ENCODE data around the gene SAMHD1. TPM values are rescaled to one million over a fixed set of nuclear protein-coding genes. Genes with fewer than 3 reads are reported as not detected.

The SAMHD1 gene
- total and polyA plus RNA-seq, 2 of the 13 experiments (the other 11 are each of a cell fraction or from before 2014, with no cell fraction given) = 16.9 to 43.5 TPM

DNA sequence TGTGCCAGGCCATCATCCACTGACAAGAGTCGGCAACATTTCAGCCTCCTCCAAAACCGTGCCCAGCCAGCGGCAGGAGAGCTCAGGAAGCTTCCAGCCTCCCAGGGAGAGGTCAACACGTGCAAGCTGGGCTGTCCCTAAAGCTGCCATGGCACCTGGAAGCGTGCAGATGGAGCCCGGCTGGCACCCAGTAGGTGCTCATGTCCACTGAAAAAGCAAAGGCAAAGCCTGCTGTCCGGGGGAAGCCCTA, 90.0 kb downstream of the SAMHD1 start:
- H3K4me2 ChIP-seq (ENCODE audit: low read depth, low read length) = peak overlapping the region; percentile 84
- CTCF ChIA-PET (ENCODE audit: low intra/inter-chr PET ratio, low total read pairs) = no interaction called here
- H2AFZ ChIP-seq (ENCODE audit: low read length) = no peak overlapping the region
- peaks cover 22% of the 10 kb centered on the region for H3K79me2 ChIP-seq (ENCODE audit: insufficient read depth, low read length)
- FAIRE-seq (no peak), ATAC-seq (no peak), DNase-seq (ENCODE audit: low spot score) (no peak)
- peak overlapping the region; percentile 1 for H3K27ac ChIP-seq (ENCODE audit: extremely low read length, insufficient read depth, low read length)
- no peaks in the 10 kb centered on the region for H4K20me1 ChIP-seq (ENCODE audit: insufficient read depth, low read length)
- 41% methylated on average over 7 of the region's 7 CpGs for WGBS (ENCODE audit: low lambda C conversion rate)
- H3K4me3 ChIP-seq (replicated peaks in 1 of 3; ENCODE audit: insufficient read depth in 1 of 3, low read depth in 2 of 3, low read length in 3 of 3) = peak overlapping the region; percentile 68 to 86 (median 73); a peak in 5 of 6 replicates
- peak overlapping the region; percentile 68 for H3K9ac ChIP-seq (ENCODE audit: insufficient read depth, low read depth, low read length)
- peaks cover 1 to 12% of the 10 kb centered on the region in 2 experiments; a peak in 1 of 5 replicates for H3K27me3 ChIP-seq (ENCODE audit: control insufficient read depth in 1 of 2, insufficient read depth in 2 of 2, low read length in 2 of 2)
- intact Hi-C loops (cut with micrococcal nuclease; ENCODE audit: unreplicated experiment) = no loop called here
- H3K9me3 ChIP-seq (ENCODE audit: low read length) = no peaks in the 10 kb centered on the region
- POLR2A ChIA-PET = interaction anchor here (0.5 to 4.9 kb wide), 7 partner anchors 9 to 1479 kb away, joined by 3 to 39 read pairs (median 4); partner anchors contain the start of gene TLDC2
- peaks cover 63% of the 10 kb centered on the region for H3K4me1 ChIP-seq (ENCODE audit: insufficient read depth, low read length)
- H3K36me3 ChIP-seq (replicated peaks in 1 of 2; ENCODE audit: control insufficient read depth in 1 of 2, insufficient read depth in 2 of 2, low read length in 2 of 2) = no peaks in the 10 kb centered on the region; a peak in 2 of 5 replicates
- in situ Hi-C loops (cut with HindIII; ENCODE audit: extremely low pct_ligation_motif_present, low pct_unique_long_range_greater_than_20kb) = no loop called here
- BruUV-seq (replicated peaks) = no TSS peak
- TF ChIP-seq AHR (CRISPR knock-in tag; IDR thresholded peaks at IDR 0.05) (0 out of 2 replicates have a peak, but pooled peaks have one; percentile 15), SP2 (CRISPR knock-in tag; IDR thresholded peaks at IDR 0.05) (no peak), GFI1 (CRISPR knock-in tag; IDR thresholded peaks at IDR 0.05; ENCODE audit: borderline replicate concordance) (no peak), KMT2A (CRISPR knock-in tag; IDR thresholded peaks at IDR 0.05) (peak; percentile 14; the same call in 1 of the 2 replicates), FLYWCH1 (CRISPR knock-in tag; IDR thresholded peaks at IDR 0.05) (no peak), TARDBP (CRISPR knock-in tag; IDR thresholded peaks at IDR 0.05) (0 out of 2 replicates have a peak, but pooled peaks have one; percentile 9), ZNF552 (CRISPR knock-in tag; IDR thresholded peaks at IDR 0.05; ENCODE audit: borderline replicate concordance) (no peak), ZNF567 (CRISPR knock-in tag; IDR thresholded peaks at IDR 0.05; ENCODE audit: borderline replicate concordance) (no peak; the same call in 1 of the 2 replicates), AGO2 (optimal IDR thresholded peaks at IDR 0.05; ENCODE audit: low read depth, low read length) (peak; percentile 67), MLLT10 (CRISPR knock-in tag; IDR thresholded peaks at IDR 0.05) (no peak), RFX5 (IDR thresholded peaks at IDR 0.05; ENCODE audit: low read depth, low read length) (no peak), FOXO1 (CRISPR knock-in tag; IDR thresholded peaks at IDR 0.05) (peak; percentile 24; the same call in 1 of the 2 replicates), ZKSCAN1 (IDR thresholded peaks at IDR 0.05; ENCODE audit: low read length) (0 out of 2 replicates have a peak, but pooled peaks have one; percentile 68), ZNF143 (CRISPR knock-in tag; IDR thresholded peaks at IDR 0.05) (no peak), NFKB2 (CRISPR knock-in tag; IDR thresholded peaks at IDR 0.05; ENCODE audit: borderline replicate concordance) (0 out of 2 replicates have a peak, but pooled peaks have one; percentile 25), MIXL1 (CRISPR knock-in tag; IDR thresholded peaks at IDR 0.05) (no peak), SRY (CRISPR knock-in tag; IDR thresholded peaks at IDR 0.05) (no peak), TBX2 (CRISPR knock-in tag; IDR thresholded peaks at IDR 0.05; ENCODE audit: borderline replicate concordance) (0 out of 2 replicates have a peak, but pooled peaks have one; percentile 8), RAD21 (CRISPR knock-in tag; IDR thresholded peaks at IDR 0.05) (no peak), THAP8 (CRISPR knock-in tag; IDR thresholded peaks at IDR 0.05; ENCODE audit: borderline replicate concordance) (0 out of 2 replicates have a peak, but pooled peaks have one; percentile 6), ZNF30 (CRISPR knock-in tag; IDR thresholded peaks at IDR 0.05) (0 out of 2 replicates have a peak, but pooled peaks have one; percentile 2), RBFOX2 (IDR thresholded peaks at IDR 0.05; ENCODE audit: low read depth, low read length) (peak; percentile 7; the same call in 1 of the 2 replicates)
- TF ChIP-seq, protein P1, sequence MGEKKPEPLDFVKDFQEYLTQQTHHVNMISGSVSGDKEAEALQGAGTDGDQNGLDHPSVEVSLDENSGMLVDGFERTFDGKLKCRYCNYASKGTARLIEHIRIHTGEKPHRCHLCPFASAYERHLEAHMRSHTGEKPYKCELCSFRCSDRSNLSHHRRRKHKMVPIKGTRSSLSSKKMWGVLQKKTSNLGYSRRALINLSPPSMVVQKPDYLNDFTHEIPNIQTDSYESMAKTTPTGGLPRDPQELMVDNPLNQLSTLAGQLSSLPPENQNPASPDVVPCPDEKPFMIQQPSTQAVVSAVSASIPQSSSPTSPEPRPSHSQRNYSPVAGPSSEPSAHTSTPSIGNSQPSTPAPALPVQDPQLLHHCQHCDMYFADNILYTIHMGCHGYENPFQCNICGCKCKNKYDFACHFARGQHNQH (CRISPR knock-in tag; IDR thresholded peaks at IDR 0.05) = peak; percentile 4; the same call in 1 of the 2 replicates
- TF ChIP-seq, protein P2, sequence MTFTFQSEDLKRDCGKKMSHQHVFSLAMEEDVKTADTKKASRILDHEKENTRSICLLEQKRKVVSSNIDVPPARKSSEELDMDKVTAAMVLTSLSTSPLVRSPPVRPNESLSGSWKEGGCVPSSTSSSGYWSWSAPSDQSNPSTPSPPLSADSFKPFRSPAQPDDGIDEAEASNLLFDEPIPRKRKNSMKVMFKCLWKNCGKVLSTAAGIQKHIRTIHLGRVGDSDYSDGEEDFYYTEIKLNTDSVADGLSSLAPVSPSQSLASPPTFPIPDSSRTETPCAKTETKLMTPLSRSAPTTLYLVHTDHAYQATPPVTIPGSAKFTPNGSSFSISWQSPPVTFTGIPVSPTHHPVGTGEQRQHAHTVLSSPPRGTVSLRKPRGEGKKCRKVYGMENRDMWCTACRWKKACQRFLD (CRISPR knock-in tag; IDR thresholded peaks at IDR 0.05; ENCODE audit: borderline replicate concordance) = 0 out of 2 replicates have a peak, but pooled peaks have one; percentile 17
- TF ChIP-seq, protein P3, sequence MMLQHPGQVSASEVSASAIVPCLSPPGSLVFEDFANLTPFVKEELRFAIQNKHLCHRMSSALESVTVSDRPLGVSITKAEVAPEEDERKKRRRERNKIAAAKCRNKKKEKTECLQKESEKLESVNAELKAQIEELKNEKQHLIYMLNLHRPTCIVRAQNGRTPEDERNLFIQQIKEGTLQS (CRISPR knock-in tag; IDR thresholded peaks at IDR 0.05) = peak; percentile 33; the same call in 1 of the 2 replicates
